ENCODE measurements around the gene KIF3C.

GRCh38 chr2:25905126-25905525, 77.2 kb downstream of the KIF3C start:
- no peak for TF ChIP-seq CTCF (conservative IDR thresholded peaks at IDR 0.05 in 1 of 2, IDR thresholded peaks at IDR 0.05 in 1 of 2; ENCODE audit: extremely low read depth in 1 of 2, insufficient read depth in 1 of 2, low read depth in 1 of 2, low read length in 2 of 2)
- TF ChIP-seq EZH2 (IDR thresholded peaks at IDR 0.05; ENCODE audit: borderline replicate concordance, low read length): no peak
